GM21447 (cell line): ENCODE data around the gene UBXN11.
"Not testable (repeated sequence)": the region's sequence is repeated elsewhere in the genome, so short reads cannot be mapped to it uniquely, and the experiment has no call there.

ENCODE experiments used
- ATAC-seq: cut with Tn5 transposase; IDR thresholded peaks from one replicate; pipeline ENCODE4 v1.9.1; 2021; ENCODE audit not compliant: unreplicated experiment

UBXN11 gene

DNA sequence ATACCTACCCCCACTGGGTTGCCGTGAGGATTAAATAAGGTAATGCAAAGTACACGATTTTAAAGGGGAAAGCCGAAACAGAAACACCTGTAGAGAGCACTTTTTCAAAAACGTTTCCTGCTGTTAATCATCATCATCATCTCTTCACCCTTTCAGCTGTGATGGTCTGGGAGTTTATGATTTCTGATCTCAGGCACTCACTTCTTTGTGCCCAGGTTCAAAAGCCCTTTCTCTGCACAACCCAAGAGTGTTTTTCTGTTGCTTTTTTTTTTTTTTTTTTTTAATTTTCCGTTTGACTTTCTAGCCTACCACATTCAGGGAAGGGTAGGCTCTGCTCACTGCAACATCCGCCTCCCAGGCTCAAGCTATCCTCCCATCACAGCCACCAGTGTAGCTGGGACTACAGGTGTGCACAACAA lies 936 bp upstream of the UBXN11 start:
- no peak for ATAC-seq

DNA sequence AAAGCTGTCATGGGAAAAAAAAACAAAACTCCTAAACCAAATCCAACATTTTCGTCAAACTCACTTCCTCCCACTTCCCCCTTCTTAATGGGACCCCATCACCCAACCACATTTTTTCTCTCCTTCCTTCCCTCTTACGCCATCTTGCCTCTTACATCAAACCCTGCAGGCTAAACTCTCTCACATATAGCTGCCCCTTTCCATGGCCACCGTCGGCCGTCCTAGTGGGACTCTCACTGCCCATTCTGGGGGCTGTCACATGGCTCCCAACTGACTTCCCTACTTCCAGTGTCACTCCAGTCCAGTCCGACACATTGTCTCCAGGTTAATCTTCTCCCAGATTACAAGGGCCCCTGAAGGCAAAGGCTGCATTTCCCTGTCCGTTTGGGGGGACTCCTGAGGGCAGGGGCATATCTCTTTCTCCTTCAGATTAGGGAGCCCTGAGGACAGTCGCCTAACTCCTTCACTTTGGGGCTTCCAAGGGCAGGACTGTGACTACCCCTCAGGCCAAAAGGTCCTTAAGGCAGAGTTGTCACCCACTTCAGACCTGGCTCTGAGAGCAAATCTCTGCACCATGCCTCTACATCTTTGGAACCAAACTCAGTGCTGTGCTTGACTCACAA lies 658 bp downstream of the UBXN11 start:
- ATAC-seq, result no peak

DNA sequence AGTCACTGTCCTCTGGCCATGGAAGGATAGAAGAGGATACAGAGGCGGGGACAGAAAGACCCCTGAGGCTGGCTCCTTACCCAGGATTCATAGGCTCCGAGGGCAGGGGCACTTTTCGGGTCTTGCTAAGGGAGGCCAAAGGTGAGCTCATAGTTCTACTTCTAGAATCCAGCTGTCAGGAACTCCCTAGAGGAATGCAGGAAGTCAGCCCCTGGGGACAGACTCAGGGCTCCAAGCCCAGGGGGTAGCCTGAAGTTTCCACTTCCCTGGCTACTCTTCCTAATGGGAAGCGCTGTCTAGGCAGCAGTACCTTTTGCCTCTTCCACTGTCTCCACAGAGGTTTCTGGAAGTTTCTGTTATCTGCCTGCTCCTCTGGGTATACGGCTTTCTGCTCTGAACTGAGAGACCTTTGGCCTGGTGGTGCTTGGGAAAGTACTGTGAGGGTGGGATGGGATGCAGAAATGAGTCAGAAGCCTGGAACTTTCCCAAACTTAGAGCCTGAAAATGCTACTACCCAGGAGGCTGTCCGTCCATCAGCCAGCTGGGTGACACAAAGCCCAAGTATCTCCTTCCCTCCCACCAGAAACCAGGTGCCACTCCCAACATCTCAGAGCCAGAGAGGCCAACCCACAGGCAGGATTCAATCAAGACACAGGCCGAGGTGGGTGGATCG lies 3.6 kb downstream of the UBXN11 start:
- ATAC-seq, result no peak

DNA sequence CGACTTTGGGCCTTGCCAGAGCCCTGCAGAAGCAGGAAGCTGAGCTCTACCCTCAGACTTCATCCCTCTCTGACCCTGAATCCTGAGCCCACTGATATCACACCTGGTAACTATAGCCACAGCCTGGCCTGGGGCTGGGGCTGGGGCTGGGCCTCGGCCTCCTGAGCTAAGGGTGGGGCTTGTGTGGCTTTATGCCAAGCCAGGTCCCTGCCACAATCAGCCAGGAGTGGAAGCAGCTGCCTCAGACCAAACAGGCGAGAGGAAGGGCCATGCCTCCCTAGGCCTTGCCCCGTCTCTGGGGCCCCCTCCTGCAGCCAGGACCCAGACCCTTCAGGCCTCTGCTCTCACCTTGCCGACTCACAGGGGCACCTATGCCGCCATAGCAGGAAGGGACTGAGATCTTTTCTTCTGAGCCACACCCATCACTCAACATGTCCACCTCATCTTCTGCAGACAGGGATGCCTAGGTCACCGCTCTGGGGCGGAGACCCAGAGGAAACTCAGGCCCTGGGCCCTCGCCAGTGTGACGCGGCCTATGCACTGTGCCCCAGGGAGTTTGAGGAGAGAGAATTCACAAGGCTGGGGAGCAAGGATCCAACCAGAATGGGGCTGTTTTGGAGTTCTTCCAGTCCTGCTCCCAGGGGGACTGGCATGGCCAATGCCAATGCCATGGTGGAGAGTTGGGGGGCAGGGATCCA lies 5.7 kb downstream of the UBXN11 start:
- no peak for ATAC-seq

DNA sequence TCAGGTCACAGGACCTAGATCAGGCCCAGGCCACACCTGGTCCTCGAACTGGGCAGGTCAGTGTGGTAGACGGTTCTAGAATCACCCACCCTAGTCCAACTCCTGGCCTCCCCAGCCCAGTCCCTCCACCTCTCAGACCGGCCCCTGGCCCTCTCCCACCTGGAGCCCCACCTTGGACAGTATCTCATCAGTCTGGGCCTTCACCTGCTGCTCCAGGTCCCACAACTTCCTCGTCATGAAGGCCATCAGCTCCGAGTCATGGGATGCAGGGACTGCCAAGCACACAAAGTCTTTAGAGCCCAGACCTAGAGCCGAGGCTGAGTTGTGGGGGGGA lies 8.7 kb downstream of the UBXN11 start:
- ATAC-seq, result no peak

DNA sequence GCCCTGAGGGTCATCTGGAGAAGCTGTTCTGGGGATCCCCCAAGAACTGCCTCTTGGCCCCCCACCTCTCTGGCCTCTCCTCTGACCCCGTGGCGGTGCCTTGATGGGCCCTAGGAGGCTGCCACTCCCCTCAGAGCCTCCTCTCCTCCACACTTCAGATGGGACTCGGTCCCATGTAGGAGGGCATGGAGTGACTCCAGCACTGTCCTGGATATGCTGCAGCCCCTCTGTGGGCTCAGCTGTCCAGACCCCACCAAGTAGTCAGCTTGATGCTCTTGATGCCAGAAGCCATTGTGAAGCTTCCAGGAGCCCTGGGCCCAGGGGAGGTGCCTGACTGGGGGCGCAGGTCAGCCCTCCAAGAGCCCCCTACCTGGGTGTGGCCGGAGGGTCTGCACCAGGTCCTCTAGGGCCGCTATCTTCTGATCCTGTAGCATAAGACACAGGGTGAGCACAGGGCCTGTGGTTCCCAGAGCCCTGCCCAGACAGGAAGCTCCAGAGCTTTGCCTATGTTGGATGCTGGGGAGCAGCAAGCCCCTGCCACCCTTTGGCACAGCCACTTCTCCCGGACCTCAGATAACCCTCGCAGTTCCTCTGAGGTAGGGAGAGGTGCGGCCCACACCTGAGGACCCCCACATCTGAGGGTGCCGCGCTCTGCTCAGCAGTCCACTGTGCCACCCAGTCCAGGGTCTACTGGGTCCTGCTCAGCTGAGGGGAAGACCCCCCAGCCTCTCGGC lies 9.2 kb downstream of the UBXN11 start:
- ATAC-seq, result no peak

DNA sequence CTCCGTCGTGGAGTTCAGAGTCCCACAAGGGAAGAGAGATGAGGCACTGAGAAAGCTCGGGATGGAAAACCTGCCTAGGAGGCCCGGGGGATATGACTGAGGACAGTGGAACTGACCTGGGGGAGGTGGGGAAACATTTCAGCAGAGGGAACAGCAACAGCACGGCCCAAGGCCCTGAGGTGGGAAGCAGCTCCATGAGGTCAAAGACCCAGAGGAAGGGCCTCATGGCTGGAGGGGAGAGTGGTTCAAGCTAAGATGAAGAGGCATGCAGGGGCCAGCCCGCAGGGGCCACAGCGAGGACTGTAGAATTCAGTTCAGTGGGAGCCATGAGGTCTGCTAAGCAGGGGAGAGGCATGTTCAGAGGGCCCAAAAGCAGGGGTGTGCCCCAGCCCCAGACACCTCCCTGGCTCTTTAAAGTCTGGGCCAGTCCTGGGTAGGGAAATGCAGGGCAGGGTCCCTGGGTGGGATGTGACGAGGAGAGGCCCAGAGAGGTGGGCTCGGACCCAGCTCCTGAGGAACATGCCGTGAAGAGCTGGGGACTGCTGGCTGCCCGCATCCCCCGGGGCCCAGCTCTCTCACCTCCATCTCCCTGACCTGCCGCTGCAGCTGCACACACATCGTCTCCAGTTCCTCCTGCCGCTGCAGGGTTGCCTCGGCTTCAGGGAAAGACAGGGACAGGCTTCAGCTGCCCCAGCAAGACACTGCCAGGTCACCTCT lies 9.9 kb downstream of the UBXN11 start:
- ATAC-seq, result no peak

DNA sequence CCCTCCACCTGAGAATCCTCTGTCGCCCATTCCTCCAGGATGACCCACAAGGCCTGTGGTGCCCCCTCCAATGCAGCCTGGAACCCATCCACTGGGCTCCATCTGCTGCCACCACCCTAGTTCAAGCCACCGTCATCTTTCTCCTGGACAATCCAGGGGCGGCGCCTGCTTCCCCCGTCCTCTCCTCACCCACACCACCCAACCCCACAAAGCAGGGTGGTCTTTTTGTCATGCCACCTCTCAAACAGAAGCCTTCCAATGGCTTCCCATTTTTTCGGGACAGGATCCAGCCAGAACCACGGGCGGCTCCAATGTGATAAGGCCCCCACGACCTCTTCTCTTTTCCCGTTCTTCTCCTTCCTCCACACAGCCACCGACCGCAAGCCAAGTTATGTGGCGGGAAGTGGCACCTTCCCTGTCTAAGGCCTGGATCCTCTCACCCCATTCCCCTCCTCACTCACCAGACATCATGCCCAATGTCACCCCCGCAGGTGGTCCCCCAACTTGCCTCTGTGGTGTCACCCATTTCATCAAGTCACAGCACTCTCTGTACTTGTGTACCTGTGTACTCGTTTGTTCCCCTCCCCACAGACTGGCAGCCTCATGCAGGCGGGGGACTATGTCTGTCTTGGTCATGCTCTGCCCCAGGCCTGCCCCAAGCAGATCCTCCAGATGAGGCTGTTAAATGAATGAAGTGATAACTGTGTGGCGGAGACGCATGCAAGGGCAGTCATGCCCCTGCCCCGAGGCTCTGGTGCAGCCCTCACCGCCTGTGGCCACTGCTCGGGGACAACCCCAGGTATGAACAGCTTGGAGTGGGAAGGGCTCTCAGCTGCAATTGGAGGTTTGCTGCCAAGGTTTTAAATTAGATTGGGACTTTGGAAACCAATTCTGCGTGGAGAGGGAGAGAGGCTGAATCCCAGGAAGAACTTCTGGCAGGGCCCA lies 11.0 kb downstream of the UBXN11 start:
- no peak for ATAC-seq

DNA sequence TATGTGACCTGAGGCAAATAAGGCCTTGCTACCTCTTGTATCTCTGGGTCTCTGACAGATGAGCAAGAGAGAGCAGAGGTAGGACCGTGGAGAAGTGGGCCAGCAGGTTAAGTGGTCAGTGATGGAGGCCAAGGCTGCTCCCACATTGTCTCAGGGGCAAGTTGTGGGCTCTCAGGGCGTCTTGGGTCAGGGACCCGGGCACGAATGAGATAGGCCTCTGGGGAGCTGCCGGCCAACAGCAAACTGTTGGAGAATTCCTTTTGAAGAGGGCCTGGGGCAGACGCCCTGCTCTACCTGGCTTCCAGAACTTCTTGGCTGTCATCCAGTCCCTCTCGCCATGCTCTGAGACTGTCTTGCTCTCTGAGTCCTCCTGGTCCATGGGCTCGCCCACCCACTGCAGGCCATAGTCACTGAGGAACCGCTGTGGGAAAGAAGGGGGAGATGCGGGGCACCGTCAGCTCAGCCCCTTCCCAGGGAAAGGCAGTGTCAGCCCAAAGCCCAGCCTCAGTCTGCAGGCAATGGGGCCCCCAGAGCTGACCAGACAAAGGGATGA lies 12.4 kb downstream of the UBXN11 start:
- no peak for ATAC-seq

DNA sequence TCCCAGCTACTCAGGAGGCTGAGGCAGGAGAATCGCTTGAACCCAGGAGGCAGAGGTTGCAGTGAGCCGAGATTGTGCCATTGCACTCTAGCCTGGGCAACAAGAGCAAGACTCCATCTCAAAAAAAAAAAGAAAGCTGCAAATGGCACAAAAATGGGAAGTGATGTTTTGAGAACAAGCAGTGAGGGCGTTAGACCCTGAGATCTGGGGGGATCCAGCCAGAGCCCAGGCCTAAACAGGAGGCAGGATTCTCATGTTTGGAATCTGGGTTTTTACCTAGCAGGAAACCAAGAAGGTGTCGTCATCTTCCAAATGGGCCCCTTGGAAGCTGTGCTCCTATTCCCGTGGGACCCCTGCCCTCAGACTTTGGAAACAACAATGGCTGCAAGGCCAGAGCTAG lies 13.7 kb downstream of the UBXN11 start:
- ATAC-seq, result not testable (repeated sequence)

DNA sequence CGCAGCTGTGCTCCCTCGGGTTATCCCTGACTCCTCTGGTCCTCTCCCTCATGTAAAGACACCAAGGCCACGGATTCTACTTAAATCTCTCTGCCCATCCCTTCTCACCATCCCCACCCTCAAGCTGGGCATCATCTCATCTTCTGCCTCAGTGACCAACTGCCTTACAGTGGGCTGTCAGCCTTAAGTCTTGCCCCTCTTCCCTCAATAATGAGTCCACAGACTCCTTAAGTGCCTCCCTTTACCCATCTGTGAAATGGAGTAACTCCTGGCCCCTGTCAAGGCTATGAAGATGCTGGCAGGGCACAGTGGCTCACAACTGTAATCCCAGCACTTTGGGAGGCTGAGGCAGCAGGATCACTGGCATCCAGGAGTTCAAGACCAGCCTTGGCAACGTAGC lies 14.5 kb downstream of the UBXN11 start:
- ATAC-seq, result no peak

DNA sequence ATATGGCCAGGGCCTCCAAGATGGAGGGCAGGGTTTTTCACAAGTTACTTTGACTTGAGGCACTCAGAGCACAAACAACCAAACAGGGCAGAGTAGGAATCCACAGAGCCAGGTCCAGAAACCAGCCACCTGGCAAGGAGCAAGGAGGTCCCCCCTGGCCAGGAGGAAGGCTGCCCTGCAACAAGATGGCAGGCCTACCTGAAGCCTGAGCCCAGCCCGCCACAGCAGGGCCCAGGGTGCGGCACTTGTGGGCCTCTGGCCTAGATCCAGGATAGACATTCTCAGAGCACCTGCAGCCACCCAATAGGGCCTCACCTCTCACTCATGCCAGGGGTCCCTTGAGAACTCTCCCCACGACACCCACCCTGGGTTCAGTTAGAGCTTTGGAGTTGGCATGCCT lies 15.0 kb downstream of the UBXN11 start:
- ATAC-seq, result no peak

DNA sequence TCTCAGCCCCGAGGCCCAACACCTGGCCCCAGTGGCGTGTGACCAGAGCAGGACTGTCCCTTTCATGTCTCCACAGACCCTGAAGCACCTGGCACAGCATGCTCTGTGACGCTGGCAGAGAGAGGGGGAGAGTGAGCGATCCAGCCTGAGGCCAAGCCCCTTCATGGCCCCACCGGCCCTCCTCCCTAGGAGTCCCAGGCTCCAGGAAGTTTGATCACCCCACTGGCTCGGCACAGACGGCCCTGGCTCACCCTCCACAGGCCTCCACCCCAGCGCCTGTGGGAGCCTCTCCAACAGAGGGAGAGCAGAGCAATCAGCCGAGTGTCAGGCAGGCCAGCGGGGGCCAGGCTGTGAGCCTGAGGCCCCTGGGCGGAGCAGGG lies 15.6 kb downstream of the UBXN11 start:
- no peak for ATAC-seq

DNA sequence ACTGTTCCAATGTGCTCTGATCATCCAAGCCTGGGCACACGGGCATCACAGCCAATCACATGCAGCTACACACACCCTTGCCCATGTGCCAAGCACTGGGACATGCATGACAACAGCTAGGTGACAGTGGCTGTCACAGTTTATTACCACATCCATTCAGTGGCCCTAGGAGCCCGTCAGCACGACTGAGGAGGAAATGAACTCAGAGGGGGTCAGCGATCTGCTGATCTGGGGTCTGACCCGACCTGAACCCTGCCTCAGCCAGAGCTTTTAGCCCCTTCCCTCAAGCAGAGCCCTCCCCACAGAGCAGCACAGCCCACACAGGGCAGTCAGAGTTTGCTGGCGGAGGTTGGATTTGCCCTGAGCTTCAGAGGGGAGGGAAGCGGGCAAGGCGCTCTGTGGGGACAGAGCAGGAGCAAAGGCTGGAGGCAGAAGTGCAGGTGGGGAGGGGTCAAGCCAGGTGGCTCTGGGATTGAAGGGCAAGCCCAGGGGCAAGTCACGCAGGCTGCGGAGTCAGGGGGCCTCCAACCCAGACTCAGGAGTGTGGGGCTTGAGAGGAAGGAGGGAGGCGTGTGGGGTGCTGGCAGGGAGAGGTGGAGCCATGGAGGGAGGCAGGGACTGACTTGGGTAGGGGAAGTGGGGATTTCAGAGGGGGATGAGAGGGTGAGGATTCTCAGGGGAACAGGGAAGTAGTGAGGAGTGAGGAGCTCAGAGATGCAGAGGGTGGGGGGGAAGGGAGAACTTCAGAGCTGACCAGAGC lies 16.1 kb downstream of the UBXN11 start:
- no peak for ATAC-seq

DNA sequence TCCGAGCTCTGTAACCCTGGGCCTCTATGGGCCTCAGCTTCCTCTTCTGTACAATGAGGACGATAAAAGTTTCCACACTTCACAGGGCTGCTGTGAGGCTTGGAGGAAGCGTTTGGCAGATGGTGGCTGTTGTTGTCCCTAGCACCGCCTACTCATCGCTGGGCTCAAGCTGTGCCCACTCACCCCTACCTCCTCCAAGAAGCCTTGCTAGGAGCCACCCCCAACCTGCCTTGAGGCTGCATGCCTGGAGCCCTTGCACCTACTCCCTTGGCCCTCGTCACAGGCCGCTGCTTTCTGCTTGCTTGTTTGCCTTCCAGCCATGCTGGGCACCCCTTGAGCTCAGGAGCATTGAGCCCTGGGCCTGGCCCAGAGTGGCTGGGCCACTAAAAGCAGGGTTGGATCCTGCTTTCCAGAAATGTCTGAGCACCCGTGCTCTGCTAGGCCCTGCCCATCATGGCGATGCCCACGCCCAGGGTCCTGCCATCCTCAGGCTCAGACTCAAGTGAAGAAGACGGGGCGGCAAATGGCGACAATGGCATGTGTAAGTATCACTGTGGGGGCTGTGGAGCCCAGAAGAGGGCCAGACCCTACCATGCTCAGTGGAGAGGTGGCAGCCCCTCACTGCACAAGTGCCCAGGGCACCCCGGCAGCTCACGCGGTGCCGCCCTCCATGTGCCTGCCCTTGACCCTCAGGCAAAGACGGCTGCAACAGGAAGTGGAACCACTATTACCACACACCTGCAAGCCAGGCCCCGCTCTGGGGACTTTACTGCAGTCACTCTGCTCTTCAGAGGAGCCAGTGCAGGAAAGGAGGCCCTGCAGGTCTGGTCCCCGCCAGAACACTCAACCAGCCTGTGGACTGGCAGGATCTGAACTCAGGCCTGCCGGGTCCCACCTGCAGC lies 17.0 kb downstream of the UBXN11 start:
- ATAC-seq, result no peak

DNA sequence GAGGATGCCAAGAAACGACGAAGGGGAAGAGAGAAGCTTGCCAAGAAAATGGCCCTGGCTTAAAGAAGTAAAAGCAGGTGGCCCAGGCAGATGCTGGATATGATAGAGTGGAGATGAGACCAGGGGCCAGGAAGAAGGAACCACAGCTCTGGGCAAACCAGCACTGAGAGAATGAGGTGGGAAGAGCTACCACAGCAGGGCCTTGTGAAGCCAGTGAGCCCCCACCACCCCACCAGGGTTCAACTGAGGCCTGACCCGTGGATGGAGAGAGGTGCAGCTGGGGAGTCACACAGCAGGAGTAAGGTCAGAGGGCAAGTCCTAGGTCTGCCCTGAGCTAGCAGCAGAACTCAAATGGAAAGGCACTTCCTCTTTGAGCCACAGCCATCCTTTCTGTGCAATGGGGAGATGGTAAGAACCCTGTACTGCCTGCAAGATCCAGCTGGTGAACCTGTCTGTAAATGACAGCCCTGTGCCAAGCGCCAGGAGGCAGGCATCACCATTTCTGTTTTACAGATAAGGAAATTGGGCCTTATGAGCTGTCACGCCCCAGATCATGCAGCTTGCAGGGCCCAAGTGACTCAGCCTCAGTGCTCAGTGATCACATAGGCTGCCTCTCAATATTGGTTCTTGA lies 18.0 kb downstream of the UBXN11 start:
- no peak for ATAC-seq

DNA sequence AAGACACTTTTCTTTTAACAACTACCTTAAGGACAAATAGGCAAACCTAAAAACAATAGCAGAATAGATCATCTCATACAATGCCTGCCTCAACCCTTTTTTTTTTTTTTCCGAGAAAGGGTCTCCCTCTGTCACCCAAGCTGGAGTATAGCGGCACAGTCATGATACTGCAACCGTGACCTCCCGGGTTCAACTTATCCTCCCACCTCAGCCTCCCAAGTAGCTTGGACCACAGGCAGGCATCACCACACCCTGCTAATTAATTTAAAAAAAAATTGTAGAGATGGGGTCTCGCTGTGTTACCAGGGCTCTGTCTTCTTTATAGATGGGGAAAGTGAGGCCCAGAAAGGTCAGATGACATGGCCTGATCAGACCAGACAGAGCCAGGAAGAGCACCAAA lies 18.6 kb downstream of the UBXN11 start:
- no peak for ATAC-seq
